Adrenal gland (tissue), 5 donors: ENCODE results near the gene SLC18B1.
"Not testable (repeated sequence)": the region's sequence is repeated elsewhere in the genome, so short reads cannot be mapped to it uniquely, and the experiment has no call there.

Experiments
- POLR2A ChIP-seq, 2 donors: fragments of 450-650 bp; IDR thresholded peaks; one replicate each; pipeline ENCODE4 v1.6.1; 2017; ENCODE audit warnings: antibody characterized with exemption in 2 of 2, mild to moderate bottlenecking in 2 of 2, moderate library complexity in 1 of 2
- TF ChIP-seq, protein P1 (sequence below), 6 experiments: fragments of 450-650 bp in 4 of 6; fragments of 200-600 bp in 2 of 6; sonication (generic) in 1 of 6; IDR thresholded peaks; 1 replicate in 5 of 6; 2 replicates in 1 of 6; pipeline versions ENCODE4 v1.5.1 to v1.8.0; 2016 to 2021; ENCODE audit warnings: antibody characterized with exemption in 6 of 6, mild to moderate bottlenecking in 2 of 6, moderate library complexity in 1 of 6
- donor health status: DM: no; HTN: no; CAD: no.

DNA sequence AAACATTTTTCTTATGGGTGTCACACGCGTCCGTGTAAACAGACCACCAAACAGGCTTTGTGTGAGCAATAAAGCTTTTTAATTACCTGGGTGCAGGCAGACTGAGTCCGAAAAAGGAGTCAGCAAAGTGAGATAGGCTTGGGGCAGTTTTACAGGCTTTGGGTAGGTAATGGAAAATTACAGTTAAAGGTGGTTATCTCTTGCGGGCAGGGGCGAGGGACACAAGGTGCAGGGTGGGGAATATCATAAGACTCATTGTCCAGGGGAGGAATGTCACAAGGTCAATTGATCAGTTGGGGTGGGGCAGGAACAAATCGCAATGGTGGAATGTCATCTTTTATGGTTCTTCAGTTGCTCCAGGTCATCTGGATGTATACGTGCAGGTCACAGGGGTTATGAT, 20.6 kb downstream of the SLC18B1 start:
- TF ChIP-seq, protein P1, sequence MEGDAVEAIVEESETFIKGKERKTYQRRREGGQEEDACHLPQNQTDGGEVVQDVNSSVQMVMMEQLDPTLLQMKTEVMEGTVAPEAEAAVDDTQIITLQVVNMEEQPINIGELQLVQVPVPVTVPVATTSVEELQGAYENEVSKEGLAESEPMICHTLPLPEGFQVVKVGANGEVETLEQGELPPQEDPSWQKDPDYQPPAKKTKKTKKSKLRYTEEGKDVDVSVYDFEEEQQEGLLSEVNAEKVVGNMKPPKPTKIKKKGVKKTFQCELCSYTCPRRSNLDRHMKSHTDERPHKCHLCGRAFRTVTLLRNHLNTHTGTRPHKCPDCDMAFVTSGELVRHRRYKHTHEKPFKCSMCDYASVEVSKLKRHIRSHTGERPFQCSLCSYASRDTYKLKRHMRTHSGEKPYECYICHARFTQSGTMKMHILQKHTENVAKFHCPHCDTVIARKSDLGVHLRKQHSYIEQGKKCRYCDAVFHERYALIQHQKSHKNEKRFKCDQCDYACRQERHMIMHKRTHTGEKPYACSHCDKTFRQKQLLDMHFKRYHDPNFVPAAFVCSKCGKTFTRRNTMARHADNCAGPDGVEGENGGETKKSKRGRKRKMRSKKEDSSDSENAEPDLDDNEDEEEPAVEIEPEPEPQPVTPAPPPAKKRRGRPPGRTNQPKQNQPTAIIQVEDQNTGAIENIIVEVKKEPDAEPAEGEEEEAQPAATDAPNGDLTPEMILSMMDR (IDR thresholded peaks at IDR 0.05): not testable (repeated sequence)
- TF ChIP-seq POLR2A (IDR thresholded peaks at IDR 0.05): not testable (repeated sequence)
